ENCODE results near the gene SLC9A8. TPM values are rescaled to one million over a fixed set of nuclear protein-coding genes. Genes with fewer than 3 reads are reported as not detected.

SLC9A8 gene
- total RNA-seq, 2 experiments from 2014 or later: 22.0 to 30.3 TPM

DNA sequence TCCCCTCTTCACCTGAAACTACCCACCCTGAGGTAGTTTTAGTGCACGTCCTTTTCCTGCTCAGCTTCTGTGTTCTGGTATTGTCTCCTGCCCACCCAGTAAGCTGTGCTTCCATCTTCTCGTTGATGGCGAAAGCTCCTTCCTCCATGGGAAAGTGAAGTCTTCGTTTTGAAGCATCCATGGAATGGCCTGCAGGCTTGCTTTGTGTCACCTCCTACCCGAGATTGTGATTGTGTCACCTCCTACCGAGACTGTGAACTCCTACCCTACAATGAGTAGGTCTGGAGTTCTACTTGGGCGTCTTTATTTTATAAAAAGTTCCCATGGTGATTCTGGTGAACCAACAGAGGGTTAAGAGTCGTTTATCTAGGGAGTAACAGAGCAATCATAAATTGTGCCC, 25.9 kb downstream of the SLC9A8 start:
- DNase-seq (ENCODE audit: low spot score): no peak
- CTCF ChIA-PET (ENCODE audit: unreplicated experiment): no interaction called here
- Histone ChIP-seq H2AFZ (ENCODE audit: low read length) (no peak overlapping the region), H3K36me3 (ENCODE audit: insufficient read depth, low read length) (peaks cover 46% of the 10 kb centered on the region), H3K4me2 (ENCODE audit: low read length) (no peak overlapping the region), H4K20me1 (ENCODE audit: insufficient read depth, low read length) (no peaks in the 10 kb centered on the region), H3K4me1 (ENCODE audit: insufficient read depth, low read length, poor library complexity, severe bottlenecking) (peaks cover 4% of the 10 kb centered on the region), H3K9me2 (ENCODE audit: insufficient read depth, low read length) (no peaks in the 10 kb centered on the region), H3K27ac (ENCODE audit: low read depth, low read length, poor library complexity, severe bottlenecking) (no peak overlapping the region), H3K79me2 (ENCODE audit: insufficient read depth, low read depth, low read length) (no peaks in the 10 kb centered on the region), H3K4me3 (ENCODE audit: low read depth, low read length, poor library complexity, severe bottlenecking) (no peak overlapping the region), H3K9me3 (ENCODE audit: low read length) (no peaks in the 10 kb centered on the region)
- intact Hi-C loops (cut with micrococcal nuclease; ENCODE audit: unreplicated experiment): no loop called here
- POLR2A ChIA-PET: no interaction called here
- BruUV-seq (replicated peaks): no TSS peak
- TF ChIP-seq EZH2phosphoT487 (IDR thresholded peaks at IDR 0.05; ENCODE audit: borderline replicate concordance, low read depth, low read length): no peak
- TF ChIP-seq, protein P1, sequence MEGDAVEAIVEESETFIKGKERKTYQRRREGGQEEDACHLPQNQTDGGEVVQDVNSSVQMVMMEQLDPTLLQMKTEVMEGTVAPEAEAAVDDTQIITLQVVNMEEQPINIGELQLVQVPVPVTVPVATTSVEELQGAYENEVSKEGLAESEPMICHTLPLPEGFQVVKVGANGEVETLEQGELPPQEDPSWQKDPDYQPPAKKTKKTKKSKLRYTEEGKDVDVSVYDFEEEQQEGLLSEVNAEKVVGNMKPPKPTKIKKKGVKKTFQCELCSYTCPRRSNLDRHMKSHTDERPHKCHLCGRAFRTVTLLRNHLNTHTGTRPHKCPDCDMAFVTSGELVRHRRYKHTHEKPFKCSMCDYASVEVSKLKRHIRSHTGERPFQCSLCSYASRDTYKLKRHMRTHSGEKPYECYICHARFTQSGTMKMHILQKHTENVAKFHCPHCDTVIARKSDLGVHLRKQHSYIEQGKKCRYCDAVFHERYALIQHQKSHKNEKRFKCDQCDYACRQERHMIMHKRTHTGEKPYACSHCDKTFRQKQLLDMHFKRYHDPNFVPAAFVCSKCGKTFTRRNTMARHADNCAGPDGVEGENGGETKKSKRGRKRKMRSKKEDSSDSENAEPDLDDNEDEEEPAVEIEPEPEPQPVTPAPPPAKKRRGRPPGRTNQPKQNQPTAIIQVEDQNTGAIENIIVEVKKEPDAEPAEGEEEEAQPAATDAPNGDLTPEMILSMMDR (conservative IDR thresholded peaks at IDR 0.05; ENCODE audit: low read length): no peak

DNA sequence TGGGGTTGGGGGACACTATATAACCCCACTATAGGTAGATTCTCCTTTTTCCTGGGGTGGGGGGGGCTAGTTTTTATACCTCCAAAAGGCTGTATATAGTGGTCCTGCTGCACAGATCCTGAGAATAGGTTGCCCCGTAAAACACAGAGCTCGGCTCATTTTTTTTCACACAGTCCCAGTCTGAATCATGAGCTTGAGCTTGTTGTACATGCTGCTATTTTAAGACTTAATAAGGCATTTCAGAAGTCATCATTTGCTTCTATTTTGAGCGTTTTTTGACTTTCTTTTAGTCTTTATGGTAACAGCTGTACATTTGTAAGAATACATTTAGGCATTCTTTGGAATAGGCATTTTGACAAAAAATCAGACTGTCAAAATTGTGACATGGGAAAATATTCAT, 30.5 kb downstream of the SLC9A8 start:
- Histone ChIP-seq H3K36me3 (ENCODE audit: insufficient read depth, low read length) (peaks cover 29% of the 10 kb centered on the region), H3K4me2 (ENCODE audit: low read length) (no peak overlapping the region), H3K4me1 (ENCODE audit: insufficient read depth, low read length, poor library complexity, severe bottlenecking) (no peaks in the 10 kb centered on the region), H3K27ac (ENCODE audit: low read depth, low read length, poor library complexity, severe bottlenecking) (no peak overlapping the region), H3K4me3 (ENCODE audit: low read depth, low read length, poor library complexity, severe bottlenecking) (no peak overlapping the region), H3K9me3 (ENCODE audit: low read length) (no peaks in the 10 kb centered on the region), H3K9me2 (ENCODE audit: insufficient read depth, low read length) (no peaks in the 10 kb centered on the region), H2AFZ (ENCODE audit: low read length) (no peak overlapping the region), H3K79me2 (ENCODE audit: insufficient read depth, low read depth, low read length) (no peaks in the 10 kb centered on the region), H4K20me1 (ENCODE audit: insufficient read depth, low read length) (no peaks in the 10 kb centered on the region)
- ChIA-PET POLR2A (no interaction called here), CTCF (ENCODE audit: unreplicated experiment) (no interaction called here)
- DNase-seq (ENCODE audit: low spot score): no peak
- BruUV-seq (replicated peaks): no TSS peak
- TF ChIP-seq EZH2phosphoT487 (IDR thresholded peaks at IDR 0.05; ENCODE audit: borderline replicate concordance, low read depth, low read length): no peak
- TF ChIP-seq, protein P1 (conservative IDR thresholded peaks at IDR 0.05; ENCODE audit: low read length): no peak
- intact Hi-C loops (cut with micrococcal nuclease; ENCODE audit: unreplicated experiment): no loop called here

DNA sequence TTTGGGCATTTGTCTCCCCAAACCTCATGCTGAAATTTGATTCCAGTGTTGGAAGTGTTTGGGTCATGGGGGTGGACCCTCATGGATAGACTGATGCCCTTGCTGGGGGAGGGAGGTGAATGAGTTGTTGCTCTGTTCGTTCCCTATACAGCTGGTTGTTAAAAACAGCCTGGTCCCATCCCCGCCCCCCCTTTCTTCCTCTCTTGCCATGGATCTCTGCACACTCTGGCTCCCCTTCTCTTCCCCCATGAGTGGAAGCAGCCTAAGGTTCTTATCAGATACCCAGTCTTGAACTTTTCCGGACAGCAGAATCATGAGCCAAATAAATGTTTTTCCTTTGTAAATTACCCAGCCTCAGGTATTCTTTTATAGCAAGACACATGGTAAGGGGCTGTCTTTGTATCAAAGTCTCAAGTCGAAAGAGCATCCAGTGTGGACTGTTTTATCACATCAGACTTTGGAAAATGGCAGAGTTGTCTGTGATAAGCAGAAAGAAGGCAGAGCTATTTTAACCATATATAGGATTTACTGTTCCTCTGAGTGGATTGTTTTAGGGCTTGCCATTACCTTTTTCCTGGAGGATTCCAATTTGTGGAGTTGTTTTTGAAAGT, 31.2 kb downstream of the SLC9A8 start:
- intact Hi-C loops (cut with micrococcal nuclease; ENCODE audit: unreplicated experiment): no loop called here
- TF ChIP-seq, protein P1 (conservative IDR thresholded peaks at IDR 0.05; ENCODE audit: low read length): no peak
- no peak for TF ChIP-seq EZH2phosphoT487 (IDR thresholded peaks at IDR 0.05; ENCODE audit: borderline replicate concordance, low read depth, low read length)
- Histone ChIP-seq H3K4me2 (ENCODE audit: low read length) (no peak overlapping the region), H3K27ac (ENCODE audit: low read depth, low read length, poor library complexity, severe bottlenecking) (no peak overlapping the region), H2AFZ (ENCODE audit: low read length) (no peak overlapping the region), H3K36me3 (ENCODE audit: insufficient read depth, low read length) (peaks cover 37% of the 10 kb centered on the region), H4K20me1 (ENCODE audit: insufficient read depth, low read length) (no peaks in the 10 kb centered on the region), H3K9me3 (ENCODE audit: low read length) (no peaks in the 10 kb centered on the region), H3K79me2 (ENCODE audit: insufficient read depth, low read depth, low read length) (no peaks in the 10 kb centered on the region), H3K4me3 (ENCODE audit: low read depth, low read length, poor library complexity, severe bottlenecking) (no peak overlapping the region), H3K4me1 (ENCODE audit: insufficient read depth, low read length, poor library complexity, severe bottlenecking) (no peaks in the 10 kb centered on the region), H3K9me2 (ENCODE audit: insufficient read depth, low read length) (no peaks in the 10 kb centered on the region)
- DNase-seq (ENCODE audit: low spot score): no peak
- no TSS peak for BruUV-seq (replicated peaks)
- ChIA-PET POLR2A (interaction anchor here (0.6 kb wide), 1 partner anchor 31 kb away, joined by 6 read pairs; no protein-coding TSS in a partner anchor), CTCF (ENCODE audit: unreplicated experiment) (no interaction called here)

Data from OCI-LY7 (cell line).